ENCODE data around the gene LBH. TPM values are rescaled to one million over a fixed set of nuclear protein-coding genes. Genes with fewer than 3 reads are reported as not detected.

Gene LBH
- polyA plus RNA-seq, 1 donor (not counting 4 experiments of a cell fraction or from before 2014, with no cell fraction given), result 0.83 TPM

DNA sequence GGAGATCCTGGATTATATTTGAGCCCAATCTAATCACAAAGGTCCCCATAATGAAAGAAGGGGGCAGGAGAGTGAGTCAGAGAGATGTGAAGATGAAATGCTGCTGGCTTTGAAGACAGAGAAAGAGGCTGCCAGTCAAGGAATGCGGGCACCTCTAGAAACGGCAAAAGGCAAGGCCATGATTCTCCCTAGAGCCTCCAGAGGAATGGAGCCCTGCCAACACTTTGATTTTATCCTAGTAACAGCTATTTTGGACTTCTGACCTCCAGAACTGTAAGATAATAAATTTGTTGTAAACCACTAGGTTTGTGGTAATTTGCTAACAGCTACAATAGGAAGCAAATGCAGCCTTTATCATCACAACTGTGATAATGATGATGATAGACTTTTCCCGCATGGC, 32.9 kb downstream of the LBH start:
- dilution Hi-C loops (cut with MboI; ENCODE audit: extremely low pct_ligation_motif_present, low sequenced_read_pairs), result no loop called here
- no peaks in the 10 kb centered on the region for H3K9me1 ChIP-seq (ENCODE audit: control insufficient read depth, extremely low read depth, insufficient read depth, low read length)
- no peaks in the 10 kb centered on the region for H3K9me3 ChIP-seq (ENCODE audit: control insufficient read depth, low read depth, low read length)
- no peak for FAIRE-seq
- no peaks in the 10 kb centered on the region for H3K79me2 ChIP-seq (ENCODE audit: control insufficient read depth, insufficient read depth, low read length)
- H2AFZ ChIP-seq (ENCODE audit: control insufficient read depth, low read length), result no peak overlapping the region
- no peaks in the 10 kb centered on the region for H3K36me3 ChIP-seq (ENCODE audit: control insufficient read depth in 2 of 2, extremely low read depth in 1 of 2, insufficient read depth in 2 of 2, low read length in 2 of 2)
- H3K4me2 ChIP-seq (ENCODE audit: control insufficient read depth, extremely low read depth, insufficient read depth, low read depth, low read length), result no peak overlapping the region
- no peaks in the 10 kb centered on the region for H3K4me1 ChIP-seq (ENCODE audit: control insufficient read depth, extremely low read depth, insufficient read depth, low read length)
- H3K4me3 ChIP-seq (ENCODE audit: control insufficient read depth in 2 of 3, extremely low read depth in 1 of 3, insufficient read depth in 2 of 3, low read depth in 1 of 3, low read length in 3 of 3), result no peak overlapping the region
- TF ChIP-seq EZH2 (IDR thresholded peaks at IDR 0.05; ENCODE audit: low read length), result no peak
- TF ChIP-seq, protein P1, sequence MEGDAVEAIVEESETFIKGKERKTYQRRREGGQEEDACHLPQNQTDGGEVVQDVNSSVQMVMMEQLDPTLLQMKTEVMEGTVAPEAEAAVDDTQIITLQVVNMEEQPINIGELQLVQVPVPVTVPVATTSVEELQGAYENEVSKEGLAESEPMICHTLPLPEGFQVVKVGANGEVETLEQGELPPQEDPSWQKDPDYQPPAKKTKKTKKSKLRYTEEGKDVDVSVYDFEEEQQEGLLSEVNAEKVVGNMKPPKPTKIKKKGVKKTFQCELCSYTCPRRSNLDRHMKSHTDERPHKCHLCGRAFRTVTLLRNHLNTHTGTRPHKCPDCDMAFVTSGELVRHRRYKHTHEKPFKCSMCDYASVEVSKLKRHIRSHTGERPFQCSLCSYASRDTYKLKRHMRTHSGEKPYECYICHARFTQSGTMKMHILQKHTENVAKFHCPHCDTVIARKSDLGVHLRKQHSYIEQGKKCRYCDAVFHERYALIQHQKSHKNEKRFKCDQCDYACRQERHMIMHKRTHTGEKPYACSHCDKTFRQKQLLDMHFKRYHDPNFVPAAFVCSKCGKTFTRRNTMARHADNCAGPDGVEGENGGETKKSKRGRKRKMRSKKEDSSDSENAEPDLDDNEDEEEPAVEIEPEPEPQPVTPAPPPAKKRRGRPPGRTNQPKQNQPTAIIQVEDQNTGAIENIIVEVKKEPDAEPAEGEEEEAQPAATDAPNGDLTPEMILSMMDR (optimal IDR thresholded peaks at IDR 0.05 in 1 of 3, IDR thresholded peaks at IDR 0.05 in 1 of 3, conservative IDR thresholded peaks at IDR 0.05 in 1 of 3; ENCODE audit: extremely low read depth in 1 of 3, insufficient read depth in 2 of 3, low read length in 3 of 3), result no peak
- DNase-seq (ENCODE audit: low read depth, low spot score), result no peak
- H3K9ac ChIP-seq (ENCODE audit: control insufficient read depth, extremely low read depth, insufficient read depth, low read length), result no peak overlapping the region
- H3K27ac ChIP-seq (ENCODE audit: control insufficient read depth, insufficient read depth, low read length), result no peak overlapping the region
- peaks cover 3% of the 10 kb centered on the region for H3K27me3 ChIP-seq (ENCODE audit: control insufficient read depth, extremely low read depth, insufficient read depth, low read length)
- H4K20me1 ChIP-seq (ENCODE audit: control insufficient read depth, extremely low read depth, insufficient read depth, low read length), result no peaks in the 10 kb centered on the region

GRCh38 chr2:30265052-30266015, 34.0 kb downstream of the LBH start:
- no peaks in the 10 kb centered on the region for H3K9me3 ChIP-seq (ENCODE audit: control insufficient read depth, low read depth, low read length)
- H3K27me3 ChIP-seq (ENCODE audit: control insufficient read depth, extremely low read depth, insufficient read depth, low read length), result peaks cover 1% of the 10 kb centered on the region
- no peak for TF ChIP-seq EZH2 (IDR thresholded peaks at IDR 0.05; ENCODE audit: low read length)
- TF ChIP-seq, protein P1 (optimal IDR thresholded peaks at IDR 0.05 in 1 of 3, IDR thresholded peaks at IDR 0.05 in 1 of 3, conservative IDR thresholded peaks at IDR 0.05 in 1 of 3; ENCODE audit: extremely low read depth in 1 of 3, insufficient read depth in 2 of 3, low read length in 3 of 3), result no peak
- dilution Hi-C loops (cut with MboI; ENCODE audit: extremely low pct_ligation_motif_present, low sequenced_read_pairs), result no loop called here
- H3K9ac ChIP-seq (ENCODE audit: control insufficient read depth, extremely low read depth, insufficient read depth, low read length), result no peak overlapping the region
- H3K4me2 ChIP-seq (ENCODE audit: control insufficient read depth, extremely low read depth, insufficient read depth, low read depth, low read length), result no peak overlapping the region
- no peaks in the 10 kb centered on the region for H3K79me2 ChIP-seq (ENCODE audit: control insufficient read depth, insufficient read depth, low read length)
- no peaks in the 10 kb centered on the region for H3K36me3 ChIP-seq (ENCODE audit: control insufficient read depth in 2 of 2, extremely low read depth in 1 of 2, insufficient read depth in 2 of 2, low read length in 2 of 2)
- FAIRE-seq (no peak), DNase-seq (ENCODE audit: low read depth, low spot score) (no peak)
- H4K20me1 ChIP-seq (ENCODE audit: control insufficient read depth, extremely low read depth, insufficient read depth, low read length), result no peaks in the 10 kb centered on the region
- no peak overlapping the region for H2AFZ ChIP-seq (ENCODE audit: control insufficient read depth, low read length)
- H3K27ac ChIP-seq (ENCODE audit: control insufficient read depth, insufficient read depth, low read length), result no peak overlapping the region
- H3K4me1 ChIP-seq (ENCODE audit: control insufficient read depth, extremely low read depth, insufficient read depth, low read length), result no peaks in the 10 kb centered on the region
- no peaks in the 10 kb centered on the region for H3K9me1 ChIP-seq (ENCODE audit: control insufficient read depth, extremely low read depth, insufficient read depth, low read length)
- no peak overlapping the region for H3K4me3 ChIP-seq (ENCODE audit: control insufficient read depth in 2 of 3, extremely low read depth in 1 of 3, insufficient read depth in 2 of 3, low read depth in 1 of 3, low read length in 3 of 3)
